Activated gamma-delta T cell (primary cell): Measurements from ENCODE around the gene ADAMTSL5.

ENCODE experiments used
- DNase-seq: peaks from one replicate; lab custom pipeline; 2025; lab: John Stamatoyannopoulos, UW

The ADAMTSL5 gene

GRCh38 chr19:1495799-1496713 is 16.8 kb downstream of the ADAMTSL5 start:
- DNase-seq: no peak

- DNase-seq: no peak
Observed at GRCh38 chr19:1495051-1495798, 17.6 kb downstream of the ADAMTSL5 start.

- no peak for DNase-seq
Observed at GRCh38 chr19:1494115-1494815, 18.6 kb downstream of the ADAMTSL5 start.

- no peak for DNase-seq
Observed at GRCh38 chr19:1492474-1493006, 20.3 kb downstream of the ADAMTSL5 start.

GRCh38 chr19:1491849-1492170 is 21.0 kb downstream of the ADAMTSL5 start:
- DNase-seq: no peak

- no peak for DNase-seq
Observed at GRCh38 chr19:1491114-1491848, 21.5 kb downstream of the ADAMTSL5 start, which contains the start of gene REEP6. REEP6 (plus strand) TSS chr19:1491181; CDS start chr19:1491270, 89 bp downstream.

- peak; percentile 89 for DNase-seq
Observed at GRCh38 chr19:1490311-1491113, 22.3 kb downstream of the ADAMTSL5 start, which contains the start of gene PCSK4. PCSK4 (minus strand) TSS chr19:1490350; CDS start chr19:1490346, 4 bp downstream.

- DNase-seq: no peak
Observed at GRCh38 chr19:1489463-1490310, 23.1 kb downstream of the ADAMTSL5 start.

GRCh38 chr19:1488282-1488601 is 24.6 kb downstream of the ADAMTSL5 start:
- no peak for DNase-seq

- DNase-seq: no peak
Observed at GRCh38 chr19:1487576-1488281, 25.1 kb downstream of the ADAMTSL5 start.

GRCh38 chr19:1486720-1487575 is 25.9 kb downstream of the ADAMTSL5 start:
- no peak for DNase-seq

GRCh38 chr19:1483979-1484428 is 28.8 kb downstream of the ADAMTSL5 start:
- no peak for DNase-seq

GRCh38 chr19:1483131-1483978 is 29.5 kb downstream of the ADAMTSL5 start:
- no peak for DNase-seq

GRCh38 chr19:1482361-1483130 is 30.3 kb downstream of the ADAMTSL5 start:
- DNase-seq: no peak

GRCh38 chr19:1481893-1482360 is 30.9 kb downstream of the ADAMTSL5 start:
- DNase-seq: no peak
